Measurements from ENCODE around the gene CDKAL1. TPM values are rescaled to one million over a fixed set of nuclear protein-coding genes. Genes with fewer than 3 reads are reported as not detected.
"Not testable (repeated sequence)": the region's sequence is repeated elsewhere in the genome, so short reads cannot be mapped to it uniquely, and the experiment has no call there.

Gene CDKAL1
- total RNA-seq, 1 experiment from 2014 or later: 6.5 TPM

- no peak for DNase-seq
- no peaks in the 10 kb centered on the region for H3K9me3 ChIP-seq
- no peaks in the 10 kb centered on the region for H3K27me3 ChIP-seq
- no peaks in the 10 kb centered on the region for H3K36me3 ChIP-seq
- no peak overlapping the region for H3K4me3 ChIP-seq
Measured at GRCh38 chr6:20575125-20575524, 40.9 kb downstream of the CDKAL1 start.

- H3K27me3 ChIP-seq: no peaks in the 10 kb centered on the region
- H3K9me3 ChIP-seq: no peaks in the 10 kb centered on the region
- no peaks in the 10 kb centered on the region for H3K36me3 ChIP-seq
- no peak for DNase-seq
- H3K4me3 ChIP-seq: no peak overlapping the region
Measured at GRCh38 chr6:20575704-20576451, 41.6 kb downstream of the CDKAL1 start.

- no peak for DNase-seq
- Histone ChIP-seq H3K27me3 (no peaks in the 10 kb centered on the region), H3K4me3 (no peak overlapping the region), H3K36me3 (no peaks in the 10 kb centered on the region), H3K9me3 (no peaks in the 10 kb centered on the region)
Measured at GRCh38 chr6:20577173-20577688, 43.0 kb downstream of the CDKAL1 start.

- no peak for DNase-seq
- Histone ChIP-seq H3K4me3 (no peak overlapping the region), H3K9me3 (no peaks in the 10 kb centered on the region)
Measured at GRCh38 chr6:20581070-20581469, 46.8 kb downstream of the CDKAL1 start.

GRCh38 chr6:20582586-20583443, 48.6 kb downstream of the CDKAL1 start:
- Histone ChIP-seq H3K36me3 (no peaks in the 10 kb centered on the region), H3K27me3 (no peaks in the 10 kb centered on the region), H3K4me3 (no peak overlapping the region), H3K9me3 (no peaks in the 10 kb centered on the region)
- no peak for DNase-seq

More at GRCh38 chr6:20581070-20581469, 46.8 kb downstream of the CDKAL1 start:
- H3K27me3 ChIP-seq: no peaks in the 10 kb centered on the region
- no peaks in the 10 kb centered on the region for H3K36me3 ChIP-seq

GRCh38 chr6:20583444-20583800, 49.2 kb downstream of the CDKAL1 start:
- no peaks in the 10 kb centered on the region for H3K9me3 ChIP-seq
- no peaks in the 10 kb centered on the region for H3K36me3 ChIP-seq
- H3K27me3 ChIP-seq: no peaks in the 10 kb centered on the region
- H3K4me3 ChIP-seq: no peak overlapping the region
- DNase-seq: no peak

DNA sequence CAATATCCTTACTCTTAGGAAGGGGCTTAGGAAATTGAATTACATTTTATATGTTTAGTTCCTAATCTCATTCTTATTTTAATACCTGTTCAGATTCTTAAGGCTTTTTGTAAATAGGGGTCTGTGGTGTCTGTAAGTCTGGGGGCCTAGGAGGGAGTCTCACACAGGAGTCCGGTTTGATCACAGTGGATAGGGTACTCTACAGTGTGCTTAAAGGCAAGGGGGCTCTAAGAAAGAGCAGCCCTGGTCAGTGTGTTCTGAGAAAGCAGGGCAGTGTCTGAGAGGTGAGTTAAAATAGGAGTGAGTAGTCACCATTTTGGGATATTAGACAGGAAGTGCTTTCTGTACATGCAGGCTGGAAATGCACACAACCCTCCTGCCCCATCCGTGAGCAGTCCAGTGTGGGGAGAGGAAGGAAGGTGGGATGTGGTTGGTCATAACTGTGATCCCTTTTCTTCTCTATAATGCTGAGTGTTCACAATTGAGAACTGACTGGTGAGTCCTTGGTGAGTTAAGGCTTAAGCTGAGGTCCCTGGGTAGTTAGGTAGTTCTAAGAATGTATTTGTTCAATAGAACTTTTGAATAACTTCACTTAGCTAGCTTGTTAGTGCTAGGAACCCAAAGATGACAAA, 50.0 kb downstream of the CDKAL1 start:
- Histone ChIP-seq H3K9me3 (no peaks in the 10 kb centered on the region), H3K27me3 (no peaks in the 10 kb centered on the region), H3K36me3 (no peaks in the 10 kb centered on the region), H3K4me3 (no peak overlapping the region)
- no peak for DNase-seq

DNA sequence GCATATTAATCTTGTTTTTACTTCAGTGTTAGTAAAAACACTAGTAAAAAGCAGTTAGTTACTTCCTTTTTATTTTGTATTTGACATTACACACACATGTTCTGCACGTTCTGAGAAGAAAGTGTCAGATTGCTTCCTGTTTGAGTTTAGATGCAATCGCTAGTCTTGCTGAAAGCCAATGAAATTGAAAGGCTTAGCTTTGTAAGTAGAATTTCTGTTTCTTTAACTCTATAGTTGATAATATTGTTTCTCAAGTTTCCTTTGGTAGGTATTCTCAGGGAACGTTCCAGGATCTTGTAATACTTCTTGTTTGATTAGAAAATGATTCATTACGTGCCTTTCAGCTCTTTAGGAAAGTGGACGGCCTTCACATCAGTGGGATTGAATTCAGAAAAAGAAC, 55.0 kb downstream of the CDKAL1 start:
- Histone ChIP-seq H3K27me3 (no peaks in the 10 kb centered on the region), H3K9me3 (no peaks in the 10 kb centered on the region; the same call in 1 of the 2 replicates), H3K4me3 (no peak overlapping the region), H3K36me3 (no peaks in the 10 kb centered on the region)
- DNase-seq: no peak

GRCh38 chr6:20590476-20590875, 56.2 kb downstream of the CDKAL1 start:
- DNase-seq, H3K36me3 ChIP-seq, H3K4me3 ChIP-seq: not testable (repeated sequence)

DNA sequence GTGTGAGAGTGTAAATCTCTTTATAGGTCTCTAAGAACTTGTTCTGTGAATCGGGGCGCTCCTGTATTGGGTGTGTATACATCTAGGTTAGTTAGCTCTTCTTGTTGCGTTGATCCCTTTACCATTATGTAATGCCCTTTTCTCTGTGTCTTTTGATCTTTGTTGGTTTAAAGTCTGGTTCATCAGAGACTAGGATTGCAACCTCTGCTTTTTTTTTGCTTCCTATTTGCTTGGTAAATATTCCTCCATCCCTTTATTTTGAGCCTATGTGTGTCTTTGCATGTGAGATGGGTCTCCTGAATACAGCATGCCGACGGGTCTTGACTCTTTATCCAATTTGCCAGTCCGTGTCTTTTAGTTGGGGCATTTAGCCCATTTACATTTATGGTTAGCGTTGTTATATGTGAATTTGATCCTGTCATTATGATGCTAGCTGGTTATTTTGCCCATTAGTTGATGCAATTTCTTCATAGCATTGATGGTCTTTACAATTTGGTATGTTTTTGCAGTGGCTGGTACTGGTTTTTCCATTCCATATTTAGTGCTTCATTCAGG, 60.1 kb downstream of the CDKAL1 start:
- H3K36me3 ChIP-seq, DNase-seq, H3K9me3 ChIP-seq, H3K4me3 ChIP-seq, H3K27me3 ChIP-seq: not testable (repeated sequence)

More at GRCh38 chr6:20590476-20590875, 56.2 kb downstream of the CDKAL1 start:
- not testable (repeated sequence) for H3K27me3 ChIP-seq, H3K9me3 ChIP-seq

DNA sequence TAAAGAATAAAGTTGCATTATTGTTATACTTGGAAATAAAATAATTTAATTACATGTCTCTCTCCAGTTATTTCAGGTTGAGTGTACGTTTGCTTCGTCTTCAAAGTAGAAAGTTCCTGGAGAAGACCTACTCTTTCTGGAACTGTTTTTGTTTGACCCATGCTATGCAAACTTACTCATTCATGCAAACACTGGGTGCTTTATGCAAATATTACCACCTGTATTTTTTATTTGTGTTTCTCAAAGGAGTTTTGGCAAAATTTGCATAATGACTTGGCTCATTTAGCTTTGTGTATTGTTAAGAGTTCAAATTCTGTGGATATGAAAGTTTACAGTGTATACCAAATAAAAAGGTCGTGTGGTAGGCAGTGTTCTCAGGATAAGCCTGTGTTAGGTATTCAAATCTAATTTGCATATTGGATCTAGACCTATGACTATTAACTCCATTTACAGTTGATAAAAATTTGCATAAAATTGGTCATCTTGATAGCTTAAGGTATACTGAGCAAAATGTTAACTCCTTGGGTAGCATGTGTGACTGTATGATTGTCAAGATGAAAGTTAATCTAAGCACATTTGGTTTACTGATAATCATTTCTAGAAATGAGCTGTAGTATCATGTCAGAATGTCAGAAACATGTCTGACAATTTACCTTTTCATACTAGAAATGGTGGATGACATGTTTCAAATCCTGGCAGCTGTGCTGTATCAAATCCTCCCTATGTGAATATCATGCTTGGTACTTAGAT, 65.2 kb downstream of the CDKAL1 start:
- H3K4me3 ChIP-seq: no peak overlapping the region
- H3K36me3 ChIP-seq: no peaks in the 10 kb centered on the region
- no peaks in the 10 kb centered on the region for H3K9me3 ChIP-seq
- no peak for DNase-seq
- no peaks in the 10 kb centered on the region for H3K27me3 ChIP-seq

DNA sequence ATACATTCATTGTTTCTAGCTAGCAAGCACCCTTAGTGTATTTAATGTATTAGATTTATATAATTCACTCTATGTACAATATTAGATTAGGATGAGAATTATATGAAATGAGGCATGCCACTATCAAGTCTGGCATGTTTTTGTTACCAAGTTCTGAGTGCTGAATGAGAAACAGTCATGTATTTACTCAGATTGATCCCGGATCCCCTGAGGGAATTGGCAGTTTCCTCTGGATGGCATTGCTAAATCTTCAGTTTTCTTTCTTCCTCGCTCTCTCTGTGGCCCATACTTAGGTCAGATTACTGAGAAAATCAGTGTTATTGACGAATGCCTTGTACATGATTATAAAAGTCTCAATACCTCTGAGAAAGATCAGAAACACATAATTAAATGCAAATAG, 66.6 kb downstream of the CDKAL1 start:
- Histone ChIP-seq H3K36me3 (no peaks in the 10 kb centered on the region), H3K27me3 (no peaks in the 10 kb centered on the region), H3K4me3 (no peak overlapping the region), H3K9me3 (no peaks in the 10 kb centered on the region)
- no peak for DNase-seq

GRCh38 chr6:20604159-20604558, 69.9 kb downstream of the CDKAL1 start:
- Histone ChIP-seq H3K4me3 (no peak overlapping the region), H3K27me3 (no peaks in the 10 kb centered on the region), H3K9me3 (no peaks in the 10 kb centered on the region), H3K36me3 (no peaks in the 10 kb centered on the region)
- DNase-seq: no peak

GRCh38 chr6:20605061-20605460, 70.8 kb downstream of the CDKAL1 start:
- no peaks in the 10 kb centered on the region for H3K27me3 ChIP-seq
- H3K36me3 ChIP-seq: no peaks in the 10 kb centered on the region
- no peak overlapping the region for H3K4me3 ChIP-seq
- DNase-seq: no peak
- no peaks in the 10 kb centered on the region for H3K9me3 ChIP-seq

DNA sequence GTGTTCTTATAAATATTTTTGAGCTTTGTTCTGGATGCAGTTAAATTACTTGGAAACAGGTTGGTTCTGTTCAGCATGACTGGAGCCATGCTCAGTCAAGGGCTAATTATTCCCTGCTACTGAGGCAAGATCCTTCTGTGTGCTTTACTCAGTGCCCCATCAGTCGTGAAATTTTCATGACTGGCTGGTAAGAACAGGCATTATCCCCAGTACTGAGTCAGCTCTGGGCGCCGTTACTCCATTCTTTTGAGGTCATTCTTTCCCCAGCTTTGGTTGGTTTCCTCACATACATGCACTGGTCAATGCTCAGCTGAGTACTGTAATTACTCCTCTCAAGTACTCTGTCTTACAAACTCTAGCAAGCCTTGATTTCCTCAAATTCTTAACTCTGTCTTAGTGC, 71.3 kb downstream of the CDKAL1 start:
- H3K4me3 ChIP-seq: no peak overlapping the region

GRCh38 chr6:20606831-20607230, 72.6 kb downstream of the CDKAL1 start:
- Histone ChIP-seq H3K4me3 (no peak overlapping the region), H3K9me3 (no peaks in the 10 kb centered on the region), H3K36me3 (no peaks in the 10 kb centered on the region), H3K27me3 (no peaks in the 10 kb centered on the region)
- no peak for DNase-seq

More for the DNA sequence above, 71.3 kb downstream of the CDKAL1 start:
- H3K9me3 ChIP-seq: no peaks in the 10 kb centered on the region
- no peaks in the 10 kb centered on the region for H3K36me3 ChIP-seq
- DNase-seq: peak; percentile 52
- no peaks in the 10 kb centered on the region for H3K27me3 ChIP-seq
